ENCODE results near the gene HES2.
A peak's percentile ranks its signal among the peaks of the same experiment; 100 is the strongest.

The HES2 gene

GRCh38 chr1:6440198-6441126, 20.7 kb upstream of the HES2 start:
- TF ChIP-seq TAF1 (IDR thresholded peaks at IDR 0.05; ENCODE audit: low read depth) (no peak), YY1 (IDR thresholded peaks at IDR 0.05; ENCODE audit: low read depth) (no peak), TCF12 (IDR thresholded peaks at IDR 0.05; ENCODE audit: low read depth) (peak; percentile 77; the same call in 1 of the 2 replicates), USF1 (IDR thresholded peaks at IDR 0.05) (no peak), TEAD4 (IDR thresholded peaks at IDR 0.05) (peak; percentile 85), EP300 (IDR thresholded peaks at IDR 0.05; ENCODE audit: borderline replicate concordance) (peak; percentile 41; the same call in 1 of the 2 replicates), FOXM1 (IDR thresholded peaks at IDR 0.05; ENCODE audit: borderline replicate concordance, low read depth) (no peak), CREB1 (IDR thresholded peaks at IDR 0.05; ENCODE audit: low read depth) (no peak), REST (IDR thresholded peaks at IDR 0.05; ENCODE audit: low read depth) (no peak), ZBTB7A (IDR thresholded peaks at IDR 0.05; ENCODE audit: low read depth) (no peak; the same call in 1 of the 2 replicates), EGR1 (IDR thresholded peaks at IDR 0.05) (peak; percentile 29; the same call in 1 of the 2 replicates), NFIC (IDR thresholded peaks at IDR 0.05) (peak; percentile 40; the same call in 1 of the 2 replicates), CEBPB (IDR thresholded peaks at IDR 0.05) (no peak), RAD21 (IDR thresholded peaks at IDR 0.05; ENCODE audit: low read depth) (no peak)
- TF ChIP-seq, protein P1, sequence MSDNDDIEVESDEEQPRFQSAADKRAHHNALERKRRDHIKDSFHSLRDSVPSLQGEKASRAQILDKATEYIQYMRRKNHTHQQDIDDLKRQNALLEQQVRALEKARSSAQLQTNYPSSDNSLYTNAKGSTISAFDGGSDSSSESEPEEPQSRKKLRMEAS (IDR thresholded peaks at IDR 0.05), result peak; percentile 88

- TF ChIP-seq CEBPB (IDR thresholded peaks at IDR 0.05) (no peak), REST (IDR thresholded peaks at IDR 0.05; ENCODE audit: low read depth) (no peak), USF1 (IDR thresholded peaks at IDR 0.05) (no peak), CREB1 (IDR thresholded peaks at IDR 0.05; ENCODE audit: low read depth) (no peak), YY1 (IDR thresholded peaks at IDR 0.05; ENCODE audit: low read depth) (0 out of 2 replicates have a peak, but pooled peaks have one; percentile 13), ZBTB7A (IDR thresholded peaks at IDR 0.05; ENCODE audit: low read depth) (peak; percentile 49; the same call in 1 of the 2 replicates), TCF12 (IDR thresholded peaks at IDR 0.05; ENCODE audit: low read depth) (0 out of 2 replicates have a peak, but pooled peaks have one; percentile 17), RAD21 (IDR thresholded peaks at IDR 0.05; ENCODE audit: low read depth) (peak; percentile 85), EP300 (IDR thresholded peaks at IDR 0.05; ENCODE audit: borderline replicate concordance) (peak; percentile 34; the same call in 1 of the 2 replicates), FOXM1 (IDR thresholded peaks at IDR 0.05; ENCODE audit: borderline replicate concordance, low read depth) (no peak)
- TF ChIP-seq, protein P1 (IDR thresholded peaks at IDR 0.05), result peak; percentile 38; the same call in 1 of the 2 replicates
Measured at GRCh38 chr1:6438047-6438525, 18.4 kb upstream of the HES2 start.

DNA sequence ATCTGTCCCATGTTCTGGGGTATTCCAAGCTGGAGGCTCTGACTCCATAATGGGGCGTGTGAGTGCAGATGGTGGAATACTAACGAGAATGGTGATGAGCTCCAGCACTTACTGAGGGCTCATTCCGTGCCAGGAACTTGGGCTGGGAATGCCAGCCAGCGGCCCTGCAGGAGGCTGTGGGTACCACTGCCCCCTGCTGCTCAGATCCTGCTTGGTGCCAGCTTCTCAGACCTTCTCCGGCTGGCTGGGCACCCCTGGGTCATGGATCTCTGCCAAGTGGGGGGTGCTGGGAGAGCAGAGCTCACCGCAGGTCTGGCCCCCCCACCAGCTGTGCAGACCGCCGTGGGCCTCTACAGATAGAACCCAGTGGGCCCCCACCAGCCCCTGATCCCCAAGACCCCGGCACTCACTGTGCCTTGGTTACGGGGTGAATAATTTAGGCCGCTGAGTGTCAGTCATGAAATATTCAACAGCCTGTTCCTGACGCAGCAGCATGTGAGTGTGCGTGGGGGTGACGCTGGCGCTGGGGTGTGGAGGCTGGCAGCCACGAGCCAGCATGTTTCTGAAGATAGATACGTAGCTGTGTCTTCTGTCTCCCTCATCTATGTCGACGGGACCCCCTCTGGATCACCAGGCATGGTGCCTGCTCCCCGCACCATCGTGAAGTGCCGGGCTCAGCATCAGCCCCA, 17.4 kb upstream of the HES2 start:
- TF ChIP-seq YY1 (IDR thresholded peaks at IDR 0.05; ENCODE audit: low read depth), result peak; percentile 44; the same call in 1 of the 2 replicates
- peak; percentile 84 for TF ChIP-seq TEAD4 (IDR thresholded peaks at IDR 0.05)
- TF ChIP-seq FOXM1 (IDR thresholded peaks at IDR 0.05; ENCODE audit: borderline replicate concordance, low read depth), result peak; percentile 73
- TF ChIP-seq ZBTB7A (IDR thresholded peaks at IDR 0.05; ENCODE audit: low read depth), result peak; percentile 60
- TF ChIP-seq NFIC (IDR thresholded peaks at IDR 0.05), result peak; percentile 99
- peak; percentile 96 for TF ChIP-seq EP300 (IDR thresholded peaks at IDR 0.05; ENCODE audit: borderline replicate concordance)
- peak; percentile 96 for TF ChIP-seq TCF12 (IDR thresholded peaks at IDR 0.05; ENCODE audit: low read depth)
- peak; percentile 48; the same call in 1 of the 2 replicates for TF ChIP-seq RAD21 (IDR thresholded peaks at IDR 0.05; ENCODE audit: low read depth)

DNA sequence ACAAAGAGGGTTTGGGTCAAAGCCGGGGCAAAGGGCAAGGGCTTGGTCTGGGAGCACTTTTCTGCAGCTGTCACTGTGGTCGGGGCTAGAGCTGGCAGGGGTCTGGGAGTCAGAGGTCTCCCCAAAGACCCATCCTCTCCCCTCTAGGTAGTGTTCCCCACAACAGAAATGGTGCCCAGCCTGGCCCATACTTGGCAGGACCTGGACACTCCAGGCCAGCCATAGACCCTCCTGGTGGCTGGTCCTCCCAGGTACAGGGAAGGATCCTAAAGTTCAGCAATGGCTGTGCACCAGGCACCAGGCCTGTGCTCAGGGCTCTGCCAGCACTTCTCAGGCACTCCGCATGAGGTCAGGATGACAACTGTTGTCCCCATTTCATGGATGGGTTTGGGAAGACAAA, 15.8 kb upstream of the HES2 start:
- TF ChIP-seq TCF12 (IDR thresholded peaks at IDR 0.05; ENCODE audit: low read depth) (no peak), CREB1 (IDR thresholded peaks at IDR 0.05; ENCODE audit: low read depth) (no peak), TEAD4 (IDR thresholded peaks at IDR 0.05) (no peak), CEBPB (IDR thresholded peaks at IDR 0.05) (no peak), USF1 (IDR thresholded peaks at IDR 0.05) (no peak), EGR1 (IDR thresholded peaks at IDR 0.05) (no peak), ZBTB7A (IDR thresholded peaks at IDR 0.05; ENCODE audit: low read depth) (no peak), NFIC (IDR thresholded peaks at IDR 0.05) (no peak), FOXM1 (IDR thresholded peaks at IDR 0.05; ENCODE audit: borderline replicate concordance, low read depth) (no peak), YY1 (IDR thresholded peaks at IDR 0.05; ENCODE audit: low read depth) (no peak), EP300 (IDR thresholded peaks at IDR 0.05; ENCODE audit: borderline replicate concordance) (no peak), RAD21 (IDR thresholded peaks at IDR 0.05; ENCODE audit: low read depth) (no peak), REST (IDR thresholded peaks at IDR 0.05; ENCODE audit: low read depth) (no peak), TAF1 (IDR thresholded peaks at IDR 0.05; ENCODE audit: low read depth) (no peak)
- TF ChIP-seq, protein P1 (IDR thresholded peaks at IDR 0.05), result no peak
